Skin of body (tissue), 2 donors: ENCODE data around the gene NR0B1. TPM values are rescaled to one million over a fixed set of nuclear protein-coding genes. Genes with fewer than 3 reads are reported as not detected.

Experiments used
- DNase-seq: peaks from one replicate; lab custom pipeline; 2025; lab: John Stamatoyannopoulos, UW
- total RNA-seq: library from RNA; depleted of rRNA; stranded (reverse); fragments of >200 nt; gene quantifications from one replicate; pipeline ENCODE4 v1.2.3, GENCODE V29; 2014

Gene NR0B1
- total RNA-seq, 1 donor from 2014 or later: not detected

GRCh38 chrX:30275498-30275897 is 33.7 kb downstream of the NR0B1 start:
- no peak for DNase-seq

DNA sequence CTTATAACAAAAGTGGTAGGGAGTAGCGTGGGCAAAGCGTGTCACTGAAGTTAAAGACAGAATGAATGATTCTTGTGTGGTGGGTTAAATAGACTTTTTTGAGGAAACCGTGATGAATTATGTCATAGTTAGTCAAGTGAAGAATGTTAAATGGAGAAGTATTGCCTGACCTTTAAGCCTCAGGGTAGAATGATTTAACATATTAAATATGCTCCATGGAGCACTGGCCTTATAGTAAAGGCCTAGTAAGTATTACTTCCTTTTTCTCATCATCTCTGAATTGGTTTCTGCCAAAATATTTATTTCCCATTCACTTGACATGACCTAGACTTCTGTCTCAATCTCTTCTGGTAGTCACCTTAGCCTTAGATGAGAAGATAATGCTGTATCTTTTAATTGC is 38.6 kb downstream of the NR0B1 start:
- DNase-seq: no peak

DNA sequence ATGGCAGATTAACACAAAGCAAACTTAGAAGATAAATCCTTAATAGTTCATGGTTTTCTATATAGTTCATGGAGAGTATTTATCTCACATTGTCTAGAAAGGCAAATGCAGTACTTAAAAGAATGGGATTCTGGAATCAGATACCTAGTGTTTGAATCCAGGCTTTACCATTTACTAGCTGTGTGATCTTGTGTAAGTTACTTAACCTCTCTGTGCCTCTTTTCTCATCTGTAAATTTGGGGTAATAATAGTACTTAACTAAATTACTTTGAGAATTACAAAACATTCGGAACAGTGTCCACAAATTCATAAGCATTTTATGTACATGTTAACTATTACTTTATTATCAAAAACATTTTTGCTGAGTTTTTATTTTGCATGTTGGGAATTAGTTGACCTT is 46.4 kb downstream of the NR0B1 start:
- DNase-seq: no peak

DNA sequence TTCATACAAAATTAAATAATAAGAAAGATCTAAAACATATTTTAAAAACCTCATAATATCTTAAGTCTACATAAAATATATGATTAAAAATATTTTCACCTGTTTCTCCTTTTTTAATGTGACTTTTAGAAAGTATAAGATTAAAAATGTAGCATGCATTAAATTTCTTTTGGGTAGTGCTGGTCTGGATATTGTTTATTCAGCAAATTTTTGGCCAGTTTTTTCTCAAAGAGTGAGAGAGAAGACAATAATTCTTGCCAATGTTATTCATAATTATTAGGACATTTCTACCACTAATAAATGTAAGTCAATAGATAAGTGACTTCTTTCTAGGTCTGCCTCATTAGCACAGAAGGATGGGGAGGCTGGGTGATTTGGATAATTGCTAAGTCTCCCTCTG is 48.2 kb downstream of the NR0B1 start:
- no peak for DNase-seq

DNA sequence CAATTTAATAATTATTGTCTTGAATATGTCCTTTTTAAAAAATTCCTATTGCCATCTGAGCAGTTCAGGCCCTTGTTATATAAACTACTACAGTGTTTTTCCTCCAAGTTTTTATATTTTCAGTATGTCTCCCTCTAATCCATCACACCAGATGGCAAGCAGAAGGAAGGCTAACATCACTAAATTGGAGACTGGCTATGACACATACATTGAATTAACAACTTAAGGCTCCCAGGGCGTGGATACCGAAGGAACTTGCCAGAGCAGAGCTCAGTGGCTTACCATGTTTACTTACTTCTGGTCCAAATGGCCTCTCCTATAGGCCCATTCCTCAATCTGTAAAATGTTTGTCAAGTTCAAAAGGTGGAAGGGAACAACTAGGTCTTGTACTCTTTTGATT is 49.3 kb downstream of the NR0B1 start:
- peak; percentile 43 for DNase-seq

Other genes with a start within 250 kb of the NR0B1 start
- not detected for gene MAGEB2, start 93.8 kb downstream of the NR0B1 start, total RNA-seq
- not detected for gene MAGEB3, start 78.7 kb downstream of the NR0B1 start, total RNA-seq
- gene MAGEB4, start 67.4 kb downstream of the NR0B1 start, total RNA-seq: not detected
- not detected for gene MAGEB1, start 62.2 kb downstream of the NR0B1 start, total RNA-seq